Upper lobe of left lung (tissue), 4 donors: ENCODE results near the gene SHISA2.
"Not testable (repeated sequence)": the region's sequence is repeated elsewhere in the genome, so short reads cannot be mapped to it uniquely, and the experiment has no call there.

Experiments used
- EP300 ChIP-seq, 4 donors: sonication (generic); formaldehyde crosslinking; IDR thresholded peaks; one replicate each; pipeline ENCODE4 v1.5.1; 2017; ENCODE audit warnings: antibody characterized with exemption in 4 of 4, control low read depth in 2 of 4
- POLR2A ChIP-seq, 4 donors: fragments of 450-650 bp; IDR thresholded peaks; one replicate each; pipeline ENCODE4 v1.5.1; 2016 to 2017; ENCODE audit warnings: antibody characterized with exemption in 4 of 4, mild to moderate bottlenecking in 2 of 4
- TF ChIP-seq, protein P1 (sequence below), 6 experiments: fragments of 450-650 bp in 4 of 6; fragments of 200-600 bp in 2 of 6; sonication (generic) in 2 of 6; IDR thresholded peaks; one replicate each; pipeline ENCODE4 v1.5.1; 2016 to 2019; ENCODE audit warnings: antibody characterized with exemption in 6 of 6

DNA sequence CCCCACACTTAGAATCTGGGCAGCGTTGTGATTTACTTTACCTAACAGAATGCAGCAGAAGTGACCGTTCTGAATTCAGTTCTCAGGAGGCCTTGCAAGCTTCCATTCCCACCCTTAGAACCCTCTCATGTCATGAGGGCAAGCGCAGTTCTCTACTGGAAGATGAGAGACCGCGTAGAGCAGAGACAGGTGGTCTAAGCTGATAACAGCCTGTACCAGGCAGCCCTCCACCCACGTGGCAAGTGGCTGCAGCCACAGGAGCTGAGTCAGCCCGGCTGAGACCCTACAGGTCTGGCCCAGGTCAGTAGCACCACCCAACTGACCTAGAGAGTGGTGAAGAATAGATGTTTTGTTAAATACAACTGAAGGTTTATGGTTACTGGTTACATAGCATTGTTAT is 14.7 kb upstream of the SHISA2 start:
- TF ChIP-seq, protein P1, sequence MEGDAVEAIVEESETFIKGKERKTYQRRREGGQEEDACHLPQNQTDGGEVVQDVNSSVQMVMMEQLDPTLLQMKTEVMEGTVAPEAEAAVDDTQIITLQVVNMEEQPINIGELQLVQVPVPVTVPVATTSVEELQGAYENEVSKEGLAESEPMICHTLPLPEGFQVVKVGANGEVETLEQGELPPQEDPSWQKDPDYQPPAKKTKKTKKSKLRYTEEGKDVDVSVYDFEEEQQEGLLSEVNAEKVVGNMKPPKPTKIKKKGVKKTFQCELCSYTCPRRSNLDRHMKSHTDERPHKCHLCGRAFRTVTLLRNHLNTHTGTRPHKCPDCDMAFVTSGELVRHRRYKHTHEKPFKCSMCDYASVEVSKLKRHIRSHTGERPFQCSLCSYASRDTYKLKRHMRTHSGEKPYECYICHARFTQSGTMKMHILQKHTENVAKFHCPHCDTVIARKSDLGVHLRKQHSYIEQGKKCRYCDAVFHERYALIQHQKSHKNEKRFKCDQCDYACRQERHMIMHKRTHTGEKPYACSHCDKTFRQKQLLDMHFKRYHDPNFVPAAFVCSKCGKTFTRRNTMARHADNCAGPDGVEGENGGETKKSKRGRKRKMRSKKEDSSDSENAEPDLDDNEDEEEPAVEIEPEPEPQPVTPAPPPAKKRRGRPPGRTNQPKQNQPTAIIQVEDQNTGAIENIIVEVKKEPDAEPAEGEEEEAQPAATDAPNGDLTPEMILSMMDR (IDR thresholded peaks at IDR 0.05), result not testable (repeated sequence)
- TF ChIP-seq POLR2A, EP300 (IDR thresholded peaks at IDR 0.05): not testable (repeated sequence)
